Sigmoid colon (tissue), 3 donors: ENCODE results near the gene VANGL1.

Experiments
- CTCF ChIP-seq, 4 experiments: fragments of 450-650 bp in 3 of 4; fragments of 200-600 bp in 1 of 4; IDR thresholded peaks; one replicate each; pipeline ENCODE4 v1.5.1; 2016 to 2019; ENCODE audit warnings: antibody characterized with exemption in 4 of 4, mild to moderate bottlenecking in 3 of 4, moderate library complexity in 2 of 4
- POLR2A ChIP-seq, 2 donors: fragments of 450-650 bp; IDR thresholded peaks; one replicate each; pipeline ENCODE4 v1.6.1; 2016; ENCODE audit warnings: antibody characterized with exemption in 2 of 2, mild to moderate bottlenecking in 2 of 2, moderate library complexity in 2 of 2

- TF ChIP-seq POLR2A (IDR thresholded peaks at IDR 0.05) (no peak), CTCF (IDR thresholded peaks at IDR 0.05) (no peak)
These were observed 50.5 kb downstream of the VANGL1 start for GRCh38 chr1:115692224-115692623.
